Epithelial cell of proximal tubule (primary cell): ENCODE data around the gene B3GALNT1. TPM values are rescaled to one million over a fixed set of nuclear protein-coding genes. Genes with fewer than 3 reads are reported as not detected.

Experiments
- DNase-seq: peaks from one replicate; pipeline ENCODE4 v3.0.0-alpha.2; 2011; ENCODE audit warnings: low read depth
- H3K4me3 ChIP-seq: 2 replicates; pipeline ENCODE4 v1.5.1; 2011; ENCODE audit warnings: low read depth, mild to moderate bottlenecking, low read length
- total RNA-seq: library from RNA; depleted of rRNA; stranded (reverse); fragments of >200 nt; gene quantifications from 2 replicates; pipeline ENCODE4 v1.2.3, GENCODE V29; 2015
- TF ChIP-seq, protein P1 (sequence below): conservative IDR thresholded peaks from 2 replicates; pipeline ENCODE4 v1.5.1; 2012; ENCODE audit warnings: low read depth, mild to moderate bottlenecking, low read length

B3GALNT1 gene
- total RNA-seq, 1 donor from 2014 or later, result 17.1 TPM

- DNase-seq, result no peak
- TF ChIP-seq, protein P1, sequence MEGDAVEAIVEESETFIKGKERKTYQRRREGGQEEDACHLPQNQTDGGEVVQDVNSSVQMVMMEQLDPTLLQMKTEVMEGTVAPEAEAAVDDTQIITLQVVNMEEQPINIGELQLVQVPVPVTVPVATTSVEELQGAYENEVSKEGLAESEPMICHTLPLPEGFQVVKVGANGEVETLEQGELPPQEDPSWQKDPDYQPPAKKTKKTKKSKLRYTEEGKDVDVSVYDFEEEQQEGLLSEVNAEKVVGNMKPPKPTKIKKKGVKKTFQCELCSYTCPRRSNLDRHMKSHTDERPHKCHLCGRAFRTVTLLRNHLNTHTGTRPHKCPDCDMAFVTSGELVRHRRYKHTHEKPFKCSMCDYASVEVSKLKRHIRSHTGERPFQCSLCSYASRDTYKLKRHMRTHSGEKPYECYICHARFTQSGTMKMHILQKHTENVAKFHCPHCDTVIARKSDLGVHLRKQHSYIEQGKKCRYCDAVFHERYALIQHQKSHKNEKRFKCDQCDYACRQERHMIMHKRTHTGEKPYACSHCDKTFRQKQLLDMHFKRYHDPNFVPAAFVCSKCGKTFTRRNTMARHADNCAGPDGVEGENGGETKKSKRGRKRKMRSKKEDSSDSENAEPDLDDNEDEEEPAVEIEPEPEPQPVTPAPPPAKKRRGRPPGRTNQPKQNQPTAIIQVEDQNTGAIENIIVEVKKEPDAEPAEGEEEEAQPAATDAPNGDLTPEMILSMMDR, result no peak
- no peak overlapping the region for H3K4me3 ChIP-seq
Measured at GRCh38 chr3:161070252-161070930, 34.8 kb downstream of the B3GALNT1 start.

DNA sequence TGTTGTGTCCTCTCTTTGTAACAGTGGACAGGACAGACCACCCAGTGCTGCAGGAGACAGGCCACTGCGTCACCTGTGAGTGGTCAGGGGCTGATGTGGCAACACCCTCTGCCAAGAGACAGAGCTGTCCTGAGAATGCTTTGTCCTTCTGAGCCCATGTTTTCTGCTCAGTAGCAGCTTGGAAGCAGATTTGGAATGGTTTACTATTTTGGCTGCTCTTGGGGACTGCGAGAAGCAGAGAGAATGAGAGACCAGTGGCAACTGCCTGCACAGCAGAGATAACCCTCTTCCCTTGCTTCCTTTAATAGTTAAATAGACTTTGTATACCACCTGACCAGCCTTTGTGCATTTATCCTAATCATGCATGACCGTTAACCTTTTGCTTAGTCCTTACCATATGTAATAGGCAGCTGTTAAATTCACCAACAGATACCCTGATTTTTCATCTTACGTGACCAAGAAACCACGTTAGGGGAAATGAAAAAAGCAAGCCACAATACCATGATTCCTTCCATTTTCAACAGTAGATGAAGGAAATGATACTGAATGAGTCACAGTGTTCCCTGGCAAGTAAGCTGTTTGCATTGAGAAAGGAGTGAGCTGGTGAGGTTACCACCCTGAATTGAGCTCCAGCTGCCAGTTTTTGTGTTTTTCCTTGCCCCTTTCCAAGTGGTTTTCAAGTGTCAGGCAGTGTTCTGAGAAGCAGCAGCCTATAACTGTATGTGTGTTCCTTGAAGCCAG is 35.5 kb downstream of the B3GALNT1 start:
- TF ChIP-seq, protein P1, result no peak
- DNase-seq, result peak; percentile 35
- H3K4me3 ChIP-seq, result no peak overlapping the region

DNA sequence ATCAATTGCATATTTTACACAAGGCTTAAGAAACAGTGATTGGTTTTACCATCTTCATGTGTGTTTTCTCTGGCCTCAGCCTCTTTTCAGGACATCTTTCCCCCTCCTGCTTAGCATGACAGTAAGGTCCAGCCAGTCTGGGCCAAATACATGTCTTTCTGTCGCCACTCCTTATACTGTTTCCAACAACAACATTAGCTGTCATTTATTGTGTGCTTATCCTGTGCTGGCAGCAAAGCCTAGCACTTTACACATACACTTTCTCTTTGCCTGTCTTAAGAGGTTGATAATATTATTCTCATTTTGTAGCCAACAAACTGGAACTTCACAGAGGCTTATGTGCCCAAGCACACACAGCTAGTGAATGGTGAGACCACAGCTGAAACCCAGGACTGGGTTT is 37.8 kb downstream of the B3GALNT1 start:
- DNase-seq, result no peak
- TF ChIP-seq, protein P1, result no peak
- H3K4me3 ChIP-seq, result no peak overlapping the region

DNA sequence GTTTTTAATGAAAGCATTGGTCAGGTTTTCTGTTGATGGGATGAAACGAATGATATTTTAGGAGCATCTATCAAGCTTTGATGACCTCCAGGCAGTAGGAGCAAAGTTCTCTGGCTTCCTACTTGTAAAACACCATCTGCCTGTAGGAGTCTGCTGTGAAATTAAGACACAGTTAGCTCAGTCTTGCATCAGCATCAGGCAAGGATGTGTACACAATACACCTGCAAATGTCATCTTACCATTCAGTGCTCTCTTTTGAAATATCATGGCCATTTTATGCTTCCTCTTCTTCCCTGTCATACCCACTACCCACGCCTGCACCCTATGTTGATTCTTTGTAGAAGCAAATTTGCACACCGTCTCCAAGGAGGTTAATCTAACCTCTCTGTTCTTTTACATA is 38.2 kb downstream of the B3GALNT1 start:
- TF ChIP-seq, protein P1, result no peak
- H3K4me3 ChIP-seq, result no peak overlapping the region
- no peak for DNase-seq

DNA sequence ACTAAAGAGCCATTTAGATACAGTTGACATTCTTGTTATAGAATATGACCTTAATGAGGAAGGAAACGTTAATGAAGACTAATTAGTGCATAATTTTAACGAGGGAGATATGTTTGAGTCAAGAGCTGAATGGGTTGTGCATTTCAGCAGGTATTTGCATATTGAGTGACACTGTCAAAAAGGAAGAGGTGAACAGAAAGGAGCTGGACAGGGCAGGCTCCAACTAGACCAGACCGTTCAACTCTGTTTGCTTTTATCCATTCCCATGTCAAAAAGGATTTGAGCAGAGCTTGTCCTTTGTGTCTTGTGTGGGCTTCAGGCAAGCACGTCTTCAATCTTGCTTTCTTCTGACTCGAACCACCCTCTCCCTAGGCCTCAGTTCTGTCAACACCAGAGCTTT is 40.7 kb downstream of the B3GALNT1 start:
- TF ChIP-seq, protein P1, result no peak
- DNase-seq, result no peak

DNA sequence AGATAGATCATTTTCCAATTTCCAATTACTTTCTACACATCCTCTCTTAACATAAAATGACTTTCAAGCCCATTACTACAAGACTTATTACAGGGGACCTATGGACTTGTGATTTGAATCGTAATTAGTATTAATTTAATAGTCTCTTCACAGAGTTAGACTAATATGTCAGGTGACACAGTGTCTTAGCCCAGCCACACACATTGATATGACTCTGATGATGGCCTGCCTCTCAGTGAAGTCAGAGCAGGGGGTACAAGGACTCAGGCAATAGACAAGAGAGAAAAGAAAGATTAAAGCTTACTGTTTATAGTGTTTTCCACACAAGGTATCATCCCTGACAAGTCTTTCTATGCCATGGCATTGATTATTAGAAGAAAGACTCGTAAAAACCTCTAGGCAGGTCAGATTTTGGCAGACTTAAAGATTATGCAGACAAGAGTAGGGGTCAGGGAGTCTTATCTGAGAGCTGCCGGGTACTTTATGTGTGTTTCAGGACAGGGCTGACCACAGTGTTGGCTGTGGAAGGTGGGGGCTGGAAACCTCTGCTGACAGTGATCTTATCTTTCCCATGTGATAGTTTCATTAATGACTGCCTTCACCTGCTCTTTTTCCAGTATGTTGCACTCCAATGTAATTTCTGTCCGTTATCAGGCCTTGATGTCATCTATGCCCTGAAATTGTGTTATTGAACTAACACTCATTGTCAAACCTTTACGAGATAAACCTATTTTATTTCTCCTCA is 50.1 kb downstream of the B3GALNT1 start:
- DNase-seq, result no peak
- no peak overlapping the region for H3K4me3 ChIP-seq
- TF ChIP-seq, protein P1, result no peak

More for the DNA sequence above, 40.7 kb downstream of the B3GALNT1 start:
- H3K4me3 ChIP-seq, result no peak overlapping the region
